WTC11 (cell line): ENCODE measurements around the gene OBSCN. TPM values are rescaled to one million over a fixed set of nuclear protein-coding genes. Genes with fewer than 3 reads are reported as not detected.

ENCODE experiments used
- ATAC-seq: fragments of 200-7000 bp; cut with Tn5 transposase; 2 replicates; pipeline ENCODE4 v1.10.0; 2021; ENCODE audit warnings: mild to moderate bottlenecking, moderate library complexity
- CTCF ChIA-PET: fragments of 300-600 bp; sonication (Branson Sonifier 250); formaldehyde crosslinking; loops from one replicate; lab custom pipeline; 2021; ENCODE audit warnings: antibody characterized with exemption; lab: Charles Lee
- POLR2A ChIA-PET: fragments of 350-600 bp; sonication (Branson Sonifier 250); formaldehyde crosslinking; loops from one replicate; lab custom pipeline; 2021; ENCODE audit warnings: antibody characterized with exemption; lab: Charles Lee
- DNase-seq: peaks from one replicate; pipeline ENCODE4 v3.0.0; 2021; ENCODE audit warnings: low spot score
- H3K27ac Mint-ChIP-seq: 2 replicates; pipeline ENCODE4 v1.8.0; 2021; ENCODE audit warnings: mixed read lengths
- H3K27me3 Mint-ChIP-seq: 2 replicates; pipeline ENCODE4 v1.8.0; 2021; ENCODE audit warnings: low read depth, mild to moderate bottlenecking, moderate library complexity, mixed read lengths
- H3K36me3 Mint-ChIP-seq: 2 replicates; pipeline ENCODE4 v1.8.0; 2021; ENCODE audit warnings: mixed read lengths
- H3K4me1 Mint-ChIP-seq: 2 replicates; pipeline ENCODE4 v1.8.0; 2022; ENCODE audit warnings: mixed read lengths
- H3K4me3 Mint-ChIP-seq: 2 replicates; pipeline ENCODE4 v1.8.0; 2021; ENCODE audit warnings: mild to moderate bottlenecking, moderate library complexity, mixed read lengths
- H3K9me3 Mint-ChIP-seq: 2 replicates; pipeline ENCODE4 v1.8.0; 2021; ENCODE audit warnings: mixed read lengths
- AFF4 ChIP-seq: sonication (generic); formaldehyde crosslinking; IDR thresholded peaks from 2 replicates; pipeline ENCODE4 v1.8.1; 2023; ENCODE audit warnings: mild to moderate bottlenecking, missing genetic modification reagents, borderline replicate concordance
- AR ChIP-seq: fragments of 250-450 bp; sonication (Bioruptor Pico); IDR thresholded peaks from 2 replicates; pipeline ENCODE4 v1.9.0; 2021; ENCODE audit warnings: mild to moderate bottlenecking
- ATF1 ChIP-seq: sonication (generic); formaldehyde crosslinking; IDR thresholded peaks from 2 replicates; pipeline ENCODE4 v1.8.1; 2023; ENCODE audit warnings: mild to moderate bottlenecking, moderate library complexity, missing genetic modification reagents
- ATF3 ChIP-seq: sonication (generic); formaldehyde crosslinking; conservative IDR thresholded peaks from 2 replicates; pipeline ENCODE4 v1.8.1; 2022; ENCODE audit warnings: mild to moderate bottlenecking, missing genetic modification reagents
- CBFB ChIP-seq: sonication (generic); formaldehyde crosslinking; IDR thresholded peaks from 2 replicates; pipeline ENCODE4 v1.8.1; 2022; ENCODE audit warnings: mild to moderate bottlenecking, low read depth, missing genetic modification reagents
- CREB1 ChIP-seq: sonication (generic); formaldehyde crosslinking; IDR thresholded peaks from 2 replicates; pipeline ENCODE4 v1.8.0; 2023; ENCODE audit warnings: mild to moderate bottlenecking, missing genetic modification reagents
- ELF4 ChIP-seq: sonication (generic); formaldehyde crosslinking; IDR thresholded peaks from 2 replicates; pipeline ENCODE4 v1.8.1; 2022; ENCODE audit warnings: low read depth, mild to moderate bottlenecking, moderate library complexity, missing genetic modification reagents
- FOXP1 ChIP-seq: sonication (generic); formaldehyde crosslinking; IDR thresholded peaks from 2 replicates; pipeline ENCODE4 v1.8.0; 2022; ENCODE audit warnings: missing genetic modification reagents, mild to moderate bottlenecking, moderate library complexity, borderline replicate concordance
- GTF2I ChIP-seq: fragments of 250-450 bp; sonication (Bioruptor Pico); conservative IDR thresholded peaks from 2 replicates; pipeline ENCODE4 v1.4.0; 2021; ENCODE audit warnings: mild to moderate bottlenecking
- JUN ChIP-seq: sonication (generic); formaldehyde crosslinking; IDR thresholded peaks from 2 replicates; pipeline ENCODE4 v1.8.0; 2023; ENCODE audit warnings: mild to moderate bottlenecking, missing genetic modification reagents
- MAX ChIP-seq: sonication (generic); formaldehyde crosslinking; IDR thresholded peaks from 2 replicates; pipeline ENCODE4 v1.8.0; 2022; ENCODE audit warnings: mild to moderate bottlenecking, missing genetic modification reagents
- NR1H2 ChIP-seq: sonication (generic); formaldehyde crosslinking; IDR thresholded peaks from 2 replicates; pipeline ENCODE4 v1.9.0; 2021; ENCODE audit warnings: mild to moderate bottlenecking, moderate library complexity, missing genetic modification reagents
- RORB ChIP-seq: fragments of 250-450 bp; sonication (Bioruptor Pico); IDR thresholded peaks from 2 replicates; pipeline ENCODE4 v1.9.0; 2021; ENCODE audit warnings: mild to moderate bottlenecking
- SMAD3 ChIP-seq: sonication (generic); formaldehyde crosslinking; IDR thresholded peaks from 2 replicates; pipeline ENCODE4 v1.8.0; 2022; ENCODE audit warnings: missing genetic modification reagents, mild to moderate bottlenecking, borderline replicate concordance
- TEAD1 ChIP-seq: sonication (generic); formaldehyde crosslinking; IDR thresholded peaks from 2 replicates; pipeline ENCODE4 v1.8.0; 2022; ENCODE audit warnings: mild to moderate bottlenecking, missing genetic modification reagents
- ZNF138 ChIP-seq: sonication (generic); formaldehyde crosslinking; conservative IDR thresholded peaks from 2 replicates; pipeline ENCODE4 v1.8.1; 2022; ENCODE audit warnings: mild to moderate bottlenecking, moderate library complexity, missing genetic modification reagents
- ZNF219 ChIP-seq: sonication (generic); formaldehyde crosslinking; IDR thresholded peaks from 2 replicates; pipeline ENCODE4 v1.8.0; 2023; ENCODE audit warnings: missing genetic modification reagents, mild to moderate bottlenecking, borderline replicate concordance
- ZNF281 ChIP-seq: sonication (generic); formaldehyde crosslinking; IDR thresholded peaks from 2 replicates; pipeline ENCODE4 v1.8.0; 2023; ENCODE audit warnings: mild to moderate bottlenecking, missing genetic modification reagents
- ZNF425 ChIP-seq: fragments of 250-450 bp; sonication (Bioruptor Pico); conservative IDR thresholded peaks from 2 replicates; pipeline ENCODE4 v1.9.0; 2021; ENCODE audit warnings: mild to moderate bottlenecking
- total RNA-seq: library from RNA; stranded (reverse); gene quantifications from 3 replicates; pipeline ENCODE4 v1.2.3, GENCODE V29; 2021

The OBSCN gene
- total RNA-seq, 1 experiment from 2014 or later = 38.8 TPM

- POLR2A ChIA-PET = interaction anchor here (0.5 kb wide), 1 partner anchor 66 kb away, joined by 5 read pairs; no protein-coding TSS in a partner anchor
- no peak overlapping the region for H3K27ac Mint-ChIP-seq
- no peak for DNase-seq
- no peak overlapping the region for H3K4me3 Mint-ChIP-seq
- TF ChIP-seq SMAD3 (no peak), CBFB (CRISPR knock-in tag) (no peak), ATF3 (CRISPR knock-in tag) (no peak), ATF1 (CRISPR knock-in tag) (no peak), RORB (CRISPR knock-in tag) (no peak), FOXP1 (CRISPR knock-in tag) (no peak), GTF2I (CRISPR knock-in tag) (no peak)
- TF ChIP-seq, all 79 proteins: peak for 0
- Mint-ChIP-seq H3K9me3 (peaks cover 5% of the 10 kb centered on the region; the same call in 1 of the 2 replicates), H3K27me3 (no peaks in the 10 kb centered on the region), H3K36me3 (peaks cover 17% of the 10 kb centered on the region), H3K4me1 (no peaks in the 10 kb centered on the region; the same call in 1 of the 2 replicates)
- CTCF ChIA-PET = interaction anchor here (1.0 to 1.3 kb wide), 2 partner anchors 13 to 131 kb away, joined by 3 to 5 read pairs; no protein-coding TSS in a partner anchor
- no peak for ATAC-seq
Measured at GRCh38 chr1:228262475-228262874, 54.6 kb downstream of the OBSCN start.

- TF ChIP-seq CREB1 = no peak
- no peak for TF ChIP-seq ZNF425 (CRISPR knock-in tag)
- no peak for TF ChIP-seq AFF4 (CRISPR knock-in tag)
- TF ChIP-seq SMAD3 = no peak
- no peak for TF ChIP-seq ELF4 (CRISPR knock-in tag)
- TF ChIP-seq NR1H2 (CRISPR knock-in tag) = no peak
- TF ChIP-seq JUN (CRISPR knock-in tag) = no peak
- H3K27me3 Mint-ChIP-seq = no peaks in the 10 kb centered on the region
- no peaks in the 10 kb centered on the region; the same call in 1 of the 2 replicates for H3K4me1 Mint-ChIP-seq
- H3K36me3 Mint-ChIP-seq = peaks cover 17% of the 10 kb centered on the region
- H3K27ac Mint-ChIP-seq = no peak overlapping the region
- ChIA-PET CTCF (interaction anchor here (0.7 kb wide), 2 partner anchors 25 to 264 kb away, joined by 3 read pairs; no protein-coding TSS in a partner anchor), POLR2A (no interaction called here)
- DNase-seq (no peak), ATAC-seq (no peak)
- peaks cover 5% of the 10 kb centered on the region; the same call in 1 of the 2 replicates for H3K9me3 Mint-ChIP-seq
- H3K4me3 Mint-ChIP-seq = no peak overlapping the region
Measured at GRCh38 chr1:228263636-228264035, 55.8 kb downstream of the OBSCN start.

- DNase-seq = no peak
- H3K36me3 Mint-ChIP-seq = peaks cover 17% of the 10 kb centered on the region
- no peak overlapping the region for H3K4me3 Mint-ChIP-seq
- no peak for ATAC-seq
- H3K27ac Mint-ChIP-seq = no peak overlapping the region
- H3K27me3 Mint-ChIP-seq = no peaks in the 10 kb centered on the region
- no peaks in the 10 kb centered on the region; the same call in 1 of the 2 replicates for H3K4me1 Mint-ChIP-seq
- ChIA-PET CTCF (interaction anchor here (0.7 to 1.1 kb wide), 2 partner anchors 9 to 24 kb away, joined by 3 read pairs; no protein-coding TSS in a partner anchor), POLR2A (no interaction called here)
- peaks cover 5% of the 10 kb centered on the region; the same call in 1 of the 2 replicates for H3K9me3 Mint-ChIP-seq
- TF ChIP-seq MAX (no peak), AR (CRISPR knock-in tag) (no peak), ZNF138 (CRISPR knock-in tag) (no peak), TEAD1 (CRISPR knock-in tag) (no peak), ZNF219 (CRISPR knock-in tag) (no peak), ZNF281 (CRISPR knock-in tag) (no peak), JUN (CRISPR knock-in tag) (no peak)
Measured at GRCh38 chr1:228264090-228264829, 56.4 kb downstream of the OBSCN start.
